WTC11 (cell line): ENCODE measurements around the gene ALPI. TPM values are rescaled to one million over a fixed set of nuclear protein-coding genes. Genes with fewer than 3 reads are reported as not detected.
A peak's percentile ranks its signal among the peaks of the same experiment; 100 is the strongest.

Experiments used
- ATAC-seq: fragments of 200-7000 bp; cut with Tn5 transposase; 2 replicates; pipeline ENCODE4 v1.10.0; 2021; ENCODE audit warnings: mild to moderate bottlenecking, moderate library complexity
- CTCF ChIA-PET: fragments of 300-600 bp; sonication (Branson Sonifier 250); formaldehyde crosslinking; loops from one replicate; lab custom pipeline; 2021; ENCODE audit warnings: antibody characterized with exemption; lab: Charles Lee
- POLR2A ChIA-PET: fragments of 350-600 bp; sonication (Branson Sonifier 250); formaldehyde crosslinking; loops from one replicate; lab custom pipeline; 2021; ENCODE audit warnings: antibody characterized with exemption; lab: Charles Lee
- DNase-seq: peaks from one replicate; pipeline ENCODE4 v3.0.0; 2021; ENCODE audit warnings: low spot score
- H3K27ac Mint-ChIP-seq: 2 replicates; pipeline ENCODE4 v1.8.0; 2021; ENCODE audit warnings: mixed read lengths
- H3K27me3 Mint-ChIP-seq: 2 replicates; pipeline ENCODE4 v1.8.0; 2021; ENCODE audit warnings: low read depth, mild to moderate bottlenecking, moderate library complexity, mixed read lengths
- H3K36me3 Mint-ChIP-seq: 2 replicates; pipeline ENCODE4 v1.8.0; 2021; ENCODE audit warnings: mixed read lengths
- H3K4me1 Mint-ChIP-seq: 2 replicates; pipeline ENCODE4 v1.8.0; 2022; ENCODE audit warnings: mixed read lengths
- H3K4me3 Mint-ChIP-seq: 2 replicates; pipeline ENCODE4 v1.8.0; 2021; ENCODE audit warnings: mild to moderate bottlenecking, moderate library complexity, mixed read lengths
- H3K9me3 Mint-ChIP-seq: 2 replicates; pipeline ENCODE4 v1.8.0; 2021; ENCODE audit warnings: mixed read lengths
- ATF3 ChIP-seq: sonication (generic); formaldehyde crosslinking; conservative IDR thresholded peaks from 2 replicates; pipeline ENCODE4 v1.8.1; 2022; ENCODE audit warnings: mild to moderate bottlenecking, missing genetic modification reagents
- ELF4 ChIP-seq: sonication (generic); formaldehyde crosslinking; IDR thresholded peaks from 2 replicates; pipeline ENCODE4 v1.8.1; 2022; ENCODE audit warnings: low read depth, mild to moderate bottlenecking, moderate library complexity, missing genetic modification reagents
- ERG ChIP-seq: fragments of 250-450 bp; sonication (Bioruptor Pico); IDR thresholded peaks from 2 replicates; pipeline ENCODE4 v1.8.0; 2021; ENCODE audit warnings: mild to moderate bottlenecking
- ETV6 ChIP-seq: sonication (generic); formaldehyde crosslinking; IDR thresholded peaks from 2 replicates; pipeline ENCODE4 v1.8.1; 2022; ENCODE audit warnings: mild to moderate bottlenecking, missing genetic modification reagents
- FOXP1 ChIP-seq: sonication (generic); formaldehyde crosslinking; IDR thresholded peaks from 2 replicates; pipeline ENCODE4 v1.8.0; 2022; ENCODE audit warnings: missing genetic modification reagents, mild to moderate bottlenecking, moderate library complexity, borderline replicate concordance
- GABPB1 ChIP-seq: sonication (generic); formaldehyde crosslinking; IDR thresholded peaks from 2 replicates; pipeline ENCODE4 v1.8.1; 2023; ENCODE audit warnings: mild to moderate bottlenecking, missing genetic modification reagents
- GRHL2 ChIP-seq: fragments of 250-450 bp; sonication (Bioruptor Pico); IDR thresholded peaks from 2 replicates; pipeline ENCODE4 v1.8.0; 2022; ENCODE audit warnings: mild to moderate bottlenecking, moderate library complexity; ENCODE audit not compliant: insufficient replicate concordance, severe bottlenecking
- HMGA2 ChIP-seq: fragments of 250-450 bp; sonication (Bioruptor Pico); IDR thresholded peaks from 2 replicates; pipeline ENCODE4 v1.4.0; 2021; ENCODE audit warnings: mild to moderate bottlenecking, moderate library complexity
- JUN ChIP-seq: sonication (generic); formaldehyde crosslinking; IDR thresholded peaks from 2 replicates; pipeline ENCODE4 v1.8.0; 2023; ENCODE audit warnings: mild to moderate bottlenecking, missing genetic modification reagents
- NFYB ChIP-seq: sonication (generic); formaldehyde crosslinking; conservative IDR thresholded peaks from 2 replicates; pipeline ENCODE4 v1.8.0; 2022; ENCODE audit warnings: low read depth, missing genetic modification reagents
- OVOL2 ChIP-seq: fragments of 250-450 bp; sonication (Bioruptor Pico); IDR thresholded peaks from 2 replicates; pipeline ENCODE4 v1.9.0; 2021; ENCODE audit warnings: mild to moderate bottlenecking, borderline replicate concordance
- PREB ChIP-seq: sonication (generic); formaldehyde crosslinking; IDR thresholded peaks from 2 replicates; pipeline ENCODE4 v1.8.1; 2022; ENCODE audit warnings: mild to moderate bottlenecking, missing genetic modification reagents, moderate library complexity, borderline replicate concordance
- SMAD3 ChIP-seq: sonication (generic); formaldehyde crosslinking; IDR thresholded peaks from 2 replicates; pipeline ENCODE4 v1.8.0; 2022; ENCODE audit warnings: missing genetic modification reagents, mild to moderate bottlenecking, borderline replicate concordance
- SOX15 ChIP-seq: fragments of 250-450 bp; sonication (Bioruptor Pico); IDR thresholded peaks from 2 replicates; pipeline ENCODE4 v1.9.0; 2021; ENCODE audit warnings: mild to moderate bottlenecking
- TEAD4 ChIP-seq: sonication (generic); formaldehyde crosslinking; IDR thresholded peaks from 2 replicates; pipeline ENCODE4 v1.8.0; 2022; ENCODE audit warnings: mild to moderate bottlenecking, missing genetic modification reagents
- TP53 ChIP-seq: sonication (generic); formaldehyde crosslinking; IDR thresholded peaks from 2 replicates; pipeline ENCODE4 v1.8.1; 2023; ENCODE audit warnings: mild to moderate bottlenecking, missing genetic modification reagents
- ZNF138 ChIP-seq: sonication (generic); formaldehyde crosslinking; conservative IDR thresholded peaks from 2 replicates; pipeline ENCODE4 v1.8.1; 2022; ENCODE audit warnings: mild to moderate bottlenecking, moderate library complexity, missing genetic modification reagents
- ZNF263 ChIP-seq: sonication (generic); formaldehyde crosslinking; IDR thresholded peaks from 2 replicates; pipeline ENCODE4 v1.8.1; 2022; ENCODE audit warnings: low read depth, mild to moderate bottlenecking, moderate library complexity, missing genetic modification reagents
- ZNF396 ChIP-seq: fragments of 250-450 bp; sonication (Bioruptor Pico); IDR thresholded peaks from 2 replicates; pipeline ENCODE4 v1.8.0; 2021; ENCODE audit warnings: mild to moderate bottlenecking, moderate library complexity, borderline replicate concordance
- ZNF416 ChIP-seq: fragments of 250-450 bp; sonication (Bioruptor Pico); IDR thresholded peaks from 2 replicates; pipeline ENCODE4 v1.9.0; 2021; ENCODE audit warnings: mild to moderate bottlenecking, inconsistent platforms
- ZNF671 ChIP-seq: fragments of 250-450 bp; sonication (Bioruptor Pico); IDR thresholded peaks from 2 replicates; pipeline ENCODE4 v1.8.0; 2021; ENCODE audit warnings: mild to moderate bottlenecking
- total RNA-seq: library from RNA; stranded (reverse); gene quantifications from 3 replicates; pipeline ENCODE4 v1.2.3, GENCODE V29; 2021
- TF ChIP-seq, protein P1 (sequence below): fragments of 250-450 bp; sonication (Bioruptor Pico); IDR thresholded peaks from 2 replicates; pipeline ENCODE4 v1.9.0; 2021; ENCODE audit warnings: moderate library complexity, mild to moderate bottlenecking, inconsistent platforms, borderline replicate concordance
- TF ChIP-seq, protein P2 (sequence below): sonication (generic); formaldehyde crosslinking; IDR thresholded peaks from 2 replicates; pipeline ENCODE4 v1.8.1; 2023; ENCODE audit warnings: mild to moderate bottlenecking, missing genetic modification reagents, moderate library complexity

The ALPI gene
- total RNA-seq, 1 experiment from 2014 or later: not detected

GRCh38 chr2:232481322-232482140 is 25.6 kb downstream of the ALPI start (continued):
- no peak for TF ChIP-seq ZNF263

DNA sequence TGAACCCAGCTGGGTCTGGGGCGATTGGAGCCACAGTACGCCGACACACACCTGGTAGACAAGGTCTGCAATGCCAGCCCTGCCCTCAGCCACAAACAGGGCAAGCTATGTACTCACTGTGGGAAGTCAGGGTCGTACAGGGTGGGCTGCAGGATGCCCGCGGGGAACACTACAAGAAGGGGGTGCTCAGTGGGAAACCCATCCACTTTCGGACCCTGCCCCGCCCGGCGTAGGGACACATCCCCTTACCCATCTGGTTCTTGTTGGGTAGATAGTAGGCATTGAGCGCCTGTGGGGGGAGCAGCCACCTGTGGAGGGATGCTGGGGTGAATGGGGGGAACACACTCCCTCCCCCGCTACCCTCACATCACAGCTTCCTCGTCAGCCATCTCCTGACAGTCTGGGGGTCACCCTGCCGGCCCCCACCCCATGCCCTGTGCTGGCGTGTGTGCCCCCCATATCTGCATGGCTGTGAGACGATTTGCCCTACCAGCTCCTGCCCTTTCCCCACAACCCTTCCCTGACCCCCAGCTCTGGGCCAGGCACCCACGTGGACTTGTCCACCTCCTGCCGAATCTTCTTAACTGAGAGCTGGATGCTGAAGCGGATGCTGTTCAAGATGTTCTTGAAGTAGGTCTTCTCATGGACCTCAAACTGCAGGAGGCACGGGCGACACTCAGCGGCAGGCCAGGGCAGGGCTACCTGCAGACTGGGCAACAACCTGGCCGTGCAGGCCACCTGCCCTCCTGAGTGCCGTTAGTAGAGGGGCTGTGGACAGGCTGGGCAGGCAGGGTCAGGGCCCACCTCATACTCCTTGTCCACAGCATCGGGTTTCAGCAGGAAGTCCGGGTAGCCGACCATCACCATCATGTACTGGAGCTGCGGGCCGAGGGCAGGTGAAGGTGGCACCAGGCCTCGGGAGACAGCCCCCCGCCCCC is 26.6 kb downstream of the ALPI start:
- TF ChIP-seq, protein P1, sequence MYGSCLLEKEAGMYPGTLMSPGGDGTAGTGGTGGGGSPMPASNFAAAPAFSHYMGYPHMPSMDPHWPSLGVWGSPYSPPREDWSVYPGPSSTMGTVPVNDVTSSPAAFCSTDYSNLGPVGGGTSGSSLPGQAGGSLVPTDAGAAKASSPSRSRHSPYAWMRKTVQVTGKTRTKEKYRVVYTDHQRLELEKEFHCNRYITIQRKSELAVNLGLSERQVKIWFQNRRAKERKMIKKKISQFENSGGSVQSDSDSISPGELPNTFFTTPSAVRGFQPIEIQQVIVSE (CRISPR knock-in tag): no peak
- TF ChIP-seq ELF4: no peak
- TF ChIP-seq ZNF138 (CRISPR knock-in tag): no peak
- no peak for TF ChIP-seq PREB (CRISPR knock-in tag)
- TF ChIP-seq SOX15 (CRISPR knock-in tag): no peak
- TF ChIP-seq SMAD3 (CRISPR knock-in tag): no peak
- TF ChIP-seq GABPB1 (CRISPR knock-in tag): no peak
- no peak for TF ChIP-seq ZNF396 (CRISPR knock-in tag)
- TF ChIP-seq, protein P2, sequence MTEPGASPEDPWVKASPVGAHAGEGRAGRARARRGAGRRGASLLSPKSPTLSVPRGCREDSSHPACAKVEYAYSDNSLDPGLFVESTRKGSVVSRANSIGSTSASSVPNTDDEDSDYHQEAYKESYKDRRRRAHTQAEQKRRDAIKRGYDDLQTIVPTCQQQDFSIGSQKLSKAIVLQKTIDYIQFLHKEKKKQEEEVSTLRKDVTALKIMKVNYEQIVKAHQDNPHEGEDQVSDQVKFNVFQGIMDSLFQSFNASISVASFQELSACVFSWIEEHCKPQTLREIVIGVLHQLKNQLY (CRISPR knock-in tag): no peak
- no peak for TF ChIP-seq ERG (CRISPR knock-in tag)
- no peak for TF ChIP-seq TP53 (CRISPR knock-in tag)
- TF ChIP-seq FOXP1 (CRISPR knock-in tag): no peak
- TF ChIP-seq ATF3: no peak
- TF ChIP-seq, all 79 proteins: peak for 0
- Mint-ChIP-seq H3K27me3 (peaks cover 42% of the 10 kb centered on the region), H3K9me3 (no peaks in the 10 kb centered on the region), H3K4me1 (peaks cover 5% of the 10 kb centered on the region), H3K36me3 (no peaks in the 10 kb centered on the region), H3K4me3 (no peak overlapping the region), H3K27ac (no peak overlapping the region)
- CTCF ChIA-PET: interaction anchor here (0.9 to 1.5 kb wide), 2 partner anchors 18 to 30 kb away, joined by 3 read pairs; no protein-coding TSS in a partner anchor
- peak; percentile 6 for DNase-seq
- POLR2A ChIA-PET: no interaction called here
- no peak for ATAC-seq

DNA sequence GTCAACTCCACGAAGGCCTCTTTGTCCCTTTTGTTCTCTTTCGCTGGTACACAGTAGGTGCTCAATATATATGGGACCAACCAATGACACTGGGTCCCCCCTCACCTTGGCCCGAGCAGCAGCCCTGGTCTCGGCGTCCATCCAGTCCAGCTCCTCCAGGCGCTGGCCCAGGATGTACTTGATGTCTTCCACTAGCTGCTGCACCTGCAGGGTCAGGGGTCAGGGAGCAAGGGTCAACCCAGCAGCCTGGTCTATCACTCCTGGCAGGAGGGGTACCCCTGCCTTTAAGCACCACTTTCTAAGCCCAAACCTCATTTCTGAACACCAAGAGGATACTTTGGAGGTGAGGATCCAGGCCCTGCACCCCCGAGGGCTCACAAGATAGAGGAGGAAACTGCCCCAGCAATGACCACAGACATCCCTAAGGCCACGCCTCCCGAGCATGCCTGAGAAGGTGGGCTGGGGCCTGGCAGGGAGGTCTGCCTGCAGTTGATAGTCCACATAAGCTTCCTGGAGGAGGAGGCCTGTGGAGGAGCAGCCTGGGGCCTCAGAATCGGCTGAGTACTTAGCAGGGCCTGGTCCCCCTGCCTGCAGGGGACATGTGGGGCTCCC is 27.5 kb downstream of the ALPI start:
- Mint-ChIP-seq H3K4me1 (peaks cover 5% of the 10 kb centered on the region), H3K4me3 (no peak overlapping the region), H3K27me3 (peaks cover 49% of the 10 kb centered on the region), H3K27ac (no peak overlapping the region), H3K36me3 (no peaks in the 10 kb centered on the region), H3K9me3 (no peaks in the 10 kb centered on the region)
- CTCF ChIA-PET: interaction anchor here (1.5 kb wide), 1 partner anchor 29 kb away, joined by 3 read pairs; no protein-coding TSS in a partner anchor
- ATAC-seq (no peak), DNase-seq (peak; percentile 9)
- POLR2A ChIA-PET: no interaction called here
- TF ChIP-seq ZNF671 (CRISPR knock-in tag): no peak
- no peak for TF ChIP-seq HMGA2 (CRISPR knock-in tag)
- no peak for TF ChIP-seq JUN
- TF ChIP-seq ZNF416 (CRISPR knock-in tag): no peak
- no peak for TF ChIP-seq OVOL2 (CRISPR knock-in tag)
- TF ChIP-seq TEAD4 (CRISPR knock-in tag): no peak
- TF ChIP-seq NFYB: no peak
- no peak for TF ChIP-seq ERG (CRISPR knock-in tag)
- no peak for TF ChIP-seq GRHL2
- no peak for TF ChIP-seq ETV6 (CRISPR knock-in tag)
- TF ChIP-seq GABPB1 (CRISPR knock-in tag): no peak
